HEK293 (cell line): Measurements from ENCODE around the gene INPP4B.

Source experiments
- CTCF ChIA-PET: fragments of 350-600 bp; formaldehyde crosslinking; extraction: SDS; loops from one replicate; lab custom pipeline; 2021; ENCODE audit warnings: antibody characterized with exemption; lab: Yijun Ruan, JAX
- POLR2A ChIA-PET: fragments of 300-600 bp; formaldehyde crosslinking; extraction: SDS; loops from one replicate; lab custom pipeline; 2020; ENCODE audit warnings: antibody characterized with exemption, inconsistent platforms; lab: Yijun Ruan, JAX
- H3K27ac ChIP-seq: fragments of 200-500 bp; sonication (Bioruptor generic); 2 replicates; pipeline ENCODE4 v1.5.1; 2014; ENCODE audit warnings: low read depth, low read length, control low read depth, inconsistent platforms; ENCODE audit errors: extremely low read depth
- H3K36me3 ChIP-seq, 2 experiments: fragments of 200-500 bp in 1 of 2; sonication (Bioruptor generic) in 1 of 2; 1 replicate in 1 of 2; 2 replicates in 1 of 2; pipeline ENCODE4 v1.5.1; 2014 to 2017; ENCODE audit warnings: inconsistent platforms in 2 of 2, low read length in 2 of 2; ENCODE audit not compliant: control insufficient read depth in 2 of 2, insufficient read depth in 1 of 2
- H3K4me1 ChIP-seq: fragments of 200-500 bp; sonication (Bioruptor generic); 2 replicates; pipeline ENCODE4 v1.5.1; 2014; ENCODE audit warnings: mild to moderate bottlenecking, low read length, inconsistent platforms; ENCODE audit not compliant: control insufficient read depth, insufficient read depth
- H3K4me3 ChIP-seq: 2 replicates; pipeline ENCODE4 v1.5.1; 2011; ENCODE audit warnings: low read depth, mild to moderate bottlenecking, control low read depth, low read length, moderate library complexity
- H3K9me3 ChIP-seq: fragments of 200-500 bp; sonication (Bioruptor generic); 2 replicates; pipeline ENCODE4 v1.5.1; 2014; ENCODE audit warnings: low read depth, low read length, inconsistent platforms; ENCODE audit not compliant: control insufficient read depth, insufficient read depth
- AEBP2 ChIP-seq: fragments of 450-650 bp; formaldehyde crosslinking; IDR thresholded peaks from 2 replicates; pipeline ENCODE4 v1.5.1; 2016; ENCODE audit warnings: missing biosample characterization, missing genetic modification characterization, borderline replicate concordance
- FEZF1 ChIP-seq: fragments of 450-650 bp; formaldehyde crosslinking; IDR thresholded peaks from 2 replicates; pipeline ENCODE4 v1.5.1; 2016; ENCODE audit warnings: missing biosample characterization, missing genetic modification characterization
- HOXD13 ChIP-seq: sonication (generic); formaldehyde crosslinking; IDR thresholded peaks from 2 replicates; pipeline ENCODE4 v1.8.0; 2022; ENCODE audit warnings: missing genetic modification reagents, borderline replicate concordance
- INSM2 ChIP-seq: fragments of 450-650 bp; formaldehyde crosslinking; IDR thresholded peaks from 2 replicates; pipeline ENCODE4 v1.5.1; 2016; ENCODE audit warnings: missing biosample characterization, missing genetic modification characterization
- SETDB1 ChIP-seq: IDR thresholded peaks from one replicate; pipeline ENCODE4 v1.6.1; 2017; ENCODE audit warnings: mild to moderate bottlenecking, low read length, moderate library complexity, mixed read lengths; ENCODE audit not compliant: insufficient read length
- YY1 ChIP-seq: fragments of 450-650 bp; formaldehyde crosslinking; IDR thresholded peaks from 2 replicates; pipeline ENCODE4 v1.5.1; 2018; ENCODE audit warnings: missing biosample characterization, missing genetic modification characterization
- ZBTB11 ChIP-seq: fragments of 450-650 bp; formaldehyde crosslinking; conservative IDR thresholded peaks from 2 replicates; pipeline ENCODE4 v1.5.1; 2016; ENCODE audit warnings: low read depth, missing biosample characterization, missing genetic modification characterization
- ZBTB20 ChIP-seq: fragments of 450-650 bp; formaldehyde crosslinking; IDR thresholded peaks from 2 replicates; pipeline ENCODE4 v1.5.1; 2016; ENCODE audit warnings: missing biosample characterization, missing genetic modification characterization
- ZNF221 ChIP-seq: fragments of 450-650 bp; formaldehyde crosslinking; IDR thresholded peaks from 2 replicates; pipeline ENCODE4 v1.5.1; 2017; ENCODE audit warnings: missing biosample characterization, missing genetic modification characterization, borderline replicate concordance
- ZNF311 ChIP-seq: fragments of 450-650 bp; formaldehyde crosslinking; IDR thresholded peaks from 2 replicates; pipeline ENCODE4 v1.5.1; 2017; ENCODE audit warnings: missing biosample characterization, missing genetic modification characterization, borderline replicate concordance
- ZNF341 ChIP-seq: fragments of 450-650 bp; formaldehyde crosslinking; IDR thresholded peaks from 2 replicates; pipeline ENCODE4; 2016; ENCODE audit warnings: low read depth, missing biosample characterization, missing genetic modification characterization
- ZNF426 ChIP-seq: fragments of 450-650 bp; formaldehyde crosslinking; IDR thresholded peaks from 2 replicates; pipeline ENCODE4 v1.5.1; 2017; ENCODE audit warnings: missing biosample characterization, missing genetic modification characterization, mild to moderate bottlenecking, inconsistent platforms, moderate library complexity
- ZNF518A ChIP-seq: fragments of 450-650 bp; formaldehyde crosslinking; conservative IDR thresholded peaks from 2 replicates; pipeline ENCODE4 v1.5.1; 2016; ENCODE audit warnings: low read depth, missing biosample characterization, missing genetic modification characterization
- ZNF521 ChIP-seq: fragments of 450-650 bp; formaldehyde crosslinking; IDR thresholded peaks from 2 replicates; pipeline ENCODE4 v1.5.1; 2017; ENCODE audit warnings: missing biosample characterization, mild to moderate bottlenecking, missing genetic modification characterization
- ZNF558 ChIP-seq: fragments of 450-650 bp; formaldehyde crosslinking; IDR thresholded peaks from 2 replicates; pipeline ENCODE4 v1.5.1; 2016; ENCODE audit warnings: missing biosample characterization, missing genetic modification characterization
- ZNF610 ChIP-seq: fragments of 450-650 bp; formaldehyde crosslinking; IDR thresholded peaks from 2 replicates; pipeline ENCODE4 v1.5.1; 2016; ENCODE audit warnings: missing biosample characterization, missing genetic modification characterization, borderline replicate concordance
- ZNF645 ChIP-seq: fragments of 450-650 bp; formaldehyde crosslinking; IDR thresholded peaks from 2 replicates; pipeline ENCODE4; 2016; ENCODE audit warnings: missing biosample characterization, missing genetic modification characterization
- ZNF654 ChIP-seq: fragments of 450-650 bp; formaldehyde crosslinking; IDR thresholded peaks from 2 replicates; pipeline ENCODE4 v1.5.1; 2016; ENCODE audit warnings: low read depth, missing biosample characterization, missing genetic modification characterization

The INPP4B gene

GRCh38 chr4:142671516-142671915 lies 174.6 kb downstream of the INPP4B start (continued):
- no peak for TF ChIP-seq ZNF645 (tag by site-specific recombination)
- no peak for TF ChIP-seq HOXD13 (CRISPR knock-in tag)

GRCh38 chr4:142663828-142664227 lies 182.3 kb downstream of the INPP4B start:
- POLR2A ChIA-PET = no interaction called here
- CTCF ChIA-PET = no interaction called here
- no peaks in the 10 kb centered on the region for H3K4me1 ChIP-seq
- no peaks in the 10 kb centered on the region for H3K36me3 ChIP-seq
- no peak for TF ChIP-seq FEZF1 (tag by site-specific recombination)
- no peak for TF ChIP-seq ZNF610 (tag by site-specific recombination)
- TF ChIP-seq ZNF558 (tag by site-specific recombination) = no peak
- TF ChIP-seq ZNF521 (tag by site-specific recombination) = no peak
- TF ChIP-seq ZBTB20 (tag by site-specific recombination) = no peak
- no peak for TF ChIP-seq YY1 (tag by site-specific recombination)
- no peak for TF ChIP-seq SETDB1
- TF ChIP-seq ZNF341 = no peak
- TF ChIP-seq ZNF311 (tag by site-specific recombination) = no peak
- no peak for TF ChIP-seq INSM2 (tag by site-specific recombination)
- TF ChIP-seq ZNF654 (tag by site-specific recombination) = no peak
- no peak for TF ChIP-seq ZNF426 (tag by site-specific recombination)
- TF ChIP-seq ZBTB11 = no peak
- no peak for TF ChIP-seq ZNF645 (tag by site-specific recombination)
- H3K9me3 ChIP-seq = no peaks in the 10 kb centered on the region
- H3K27ac ChIP-seq = no peak overlapping the region
- H3K4me3 ChIP-seq = no peak overlapping the region

- Histone ChIP-seq H3K9me3 (no peaks in the 10 kb centered on the region), H3K4me3 (no peak overlapping the region), H3K27ac (no peak overlapping the region), H3K36me3 (no peaks in the 10 kb centered on the region), H3K4me1 (no peaks in the 10 kb centered on the region)
- POLR2A ChIA-PET = no interaction called here
- CTCF ChIA-PET = interaction anchor here (0.6 to 0.7 kb wide), 2 partner anchors 73 to 263 kb away, joined by 3 read pairs; no protein-coding TSS in a partner anchor
- TF ChIP-seq ZNF518A (tag by site-specific recombination) (no peak), AEBP2 (no peak), ZNF221 (tag by site-specific recombination) (no peak)
Measured at GRCh38 chr4:142660728-142661127, 185.4 kb downstream of the INPP4B start.
